GM12865 (cell line): ENCODE data around the gene HRH1.

Experiments
- DNase-seq: peaks from one replicate; pipeline ENCODE4 v3.0.0; 2010; ENCODE audit warnings: low read depth
- H3K4me3 ChIP-seq: 2 replicates; pipeline ENCODE4 v1.5.1; 2011; ENCODE audit warnings: mild to moderate bottlenecking, low read depth, low read length, control low read depth
- TF ChIP-seq, protein P1 (sequence below): IDR thresholded peaks from 2 replicates; pipeline ENCODE4 v1.5.1; 2011; ENCODE audit warnings: low read length, control low read depth, low read depth, inconsistent platforms; ENCODE audit not compliant: insufficient read depth; ENCODE audit errors: missing control alignments

Gene HRH1

DNA sequence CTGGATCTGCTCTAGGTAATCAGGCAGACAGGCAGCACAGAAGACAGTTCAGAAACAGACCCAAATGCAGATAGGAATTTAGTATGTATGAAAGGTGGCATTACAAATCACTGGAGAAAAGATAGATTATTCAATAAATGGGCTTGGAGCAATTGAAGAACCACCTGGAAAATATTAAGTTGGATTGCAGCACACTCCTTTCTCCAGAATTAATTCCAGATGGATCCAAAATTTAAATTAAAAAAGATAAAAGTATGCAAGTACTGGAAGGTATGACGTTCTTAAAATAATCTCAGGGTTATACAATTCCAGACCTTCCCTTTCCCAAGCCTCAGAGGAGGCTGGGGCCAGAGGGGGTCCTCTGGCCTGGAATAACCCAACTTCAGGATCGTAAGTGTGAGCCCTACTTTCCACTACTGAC, 32.5 kb downstream of the HRH1 start:
- TF ChIP-seq, protein P1, sequence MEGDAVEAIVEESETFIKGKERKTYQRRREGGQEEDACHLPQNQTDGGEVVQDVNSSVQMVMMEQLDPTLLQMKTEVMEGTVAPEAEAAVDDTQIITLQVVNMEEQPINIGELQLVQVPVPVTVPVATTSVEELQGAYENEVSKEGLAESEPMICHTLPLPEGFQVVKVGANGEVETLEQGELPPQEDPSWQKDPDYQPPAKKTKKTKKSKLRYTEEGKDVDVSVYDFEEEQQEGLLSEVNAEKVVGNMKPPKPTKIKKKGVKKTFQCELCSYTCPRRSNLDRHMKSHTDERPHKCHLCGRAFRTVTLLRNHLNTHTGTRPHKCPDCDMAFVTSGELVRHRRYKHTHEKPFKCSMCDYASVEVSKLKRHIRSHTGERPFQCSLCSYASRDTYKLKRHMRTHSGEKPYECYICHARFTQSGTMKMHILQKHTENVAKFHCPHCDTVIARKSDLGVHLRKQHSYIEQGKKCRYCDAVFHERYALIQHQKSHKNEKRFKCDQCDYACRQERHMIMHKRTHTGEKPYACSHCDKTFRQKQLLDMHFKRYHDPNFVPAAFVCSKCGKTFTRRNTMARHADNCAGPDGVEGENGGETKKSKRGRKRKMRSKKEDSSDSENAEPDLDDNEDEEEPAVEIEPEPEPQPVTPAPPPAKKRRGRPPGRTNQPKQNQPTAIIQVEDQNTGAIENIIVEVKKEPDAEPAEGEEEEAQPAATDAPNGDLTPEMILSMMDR = no peak
- DNase-seq = no peak
- no peak overlapping the region for H3K4me3 ChIP-seq

DNA sequence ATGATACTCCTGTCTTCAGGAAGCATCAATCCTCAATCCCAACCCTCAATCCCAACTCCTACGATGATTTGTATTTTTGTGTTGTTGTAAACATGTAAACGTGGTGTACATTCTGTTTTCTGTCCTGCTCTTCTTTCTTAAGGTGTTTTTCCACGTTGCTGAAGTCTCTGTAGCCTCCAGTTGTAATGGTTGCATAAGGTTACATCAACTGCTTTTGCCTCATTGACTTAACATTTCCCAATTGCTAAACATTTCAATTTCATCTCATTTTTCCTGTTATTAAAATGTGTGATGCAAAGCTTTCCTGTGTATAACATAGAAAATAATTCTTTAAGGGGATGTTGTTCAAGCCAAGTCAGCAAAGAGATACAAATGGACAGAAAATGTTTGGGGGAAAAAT, 33.4 kb downstream of the HRH1 start:
- TF ChIP-seq, protein P1 = no peak
- no peak for DNase-seq
- H3K4me3 ChIP-seq = no peak overlapping the region

DNA sequence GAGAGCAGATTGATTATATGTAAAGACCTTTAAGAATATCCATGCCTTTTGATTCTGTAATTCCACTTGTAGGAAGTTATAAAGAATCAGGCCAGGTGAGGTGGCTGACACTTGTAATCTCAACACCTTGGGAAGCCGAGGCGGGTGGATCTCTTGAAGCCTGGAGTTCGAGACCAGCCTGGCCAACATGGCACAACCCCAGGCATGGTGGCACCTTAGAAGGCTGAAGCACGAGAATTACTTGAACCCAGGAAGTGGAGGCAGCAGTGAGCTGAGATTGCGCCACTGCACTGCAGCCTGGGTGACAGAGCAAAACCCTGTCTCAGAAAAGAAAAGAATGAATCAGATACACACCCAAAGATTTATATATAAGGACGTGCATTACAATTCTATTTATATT, 33.9 kb downstream of the HRH1 start:
- no peak for DNase-seq
- TF ChIP-seq, protein P1 = no peak
- no peak overlapping the region for H3K4me3 ChIP-seq

DNA sequence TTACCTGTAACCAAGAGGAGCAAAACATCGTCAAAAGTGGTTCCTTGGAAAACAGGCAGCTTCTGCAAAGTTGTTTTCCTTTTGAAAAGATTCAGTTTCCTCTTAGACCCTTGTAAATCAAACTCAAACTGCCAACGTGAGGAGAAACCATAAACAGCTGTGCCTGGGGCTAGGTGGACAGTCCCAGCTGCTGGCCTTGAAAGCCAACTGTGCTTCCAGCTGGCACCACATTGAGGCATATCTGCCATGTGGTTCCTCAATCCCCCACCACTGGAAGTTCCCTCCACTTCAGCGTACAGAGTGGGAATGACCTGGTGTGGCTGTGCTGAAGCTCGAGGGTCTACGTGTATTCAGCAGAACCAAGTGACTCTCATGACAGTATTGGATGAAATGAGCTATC, 40.9 kb downstream of the HRH1 start:
- no peak overlapping the region for H3K4me3 ChIP-seq
- TF ChIP-seq, protein P1 = no peak
- DNase-seq = no peak

DNA sequence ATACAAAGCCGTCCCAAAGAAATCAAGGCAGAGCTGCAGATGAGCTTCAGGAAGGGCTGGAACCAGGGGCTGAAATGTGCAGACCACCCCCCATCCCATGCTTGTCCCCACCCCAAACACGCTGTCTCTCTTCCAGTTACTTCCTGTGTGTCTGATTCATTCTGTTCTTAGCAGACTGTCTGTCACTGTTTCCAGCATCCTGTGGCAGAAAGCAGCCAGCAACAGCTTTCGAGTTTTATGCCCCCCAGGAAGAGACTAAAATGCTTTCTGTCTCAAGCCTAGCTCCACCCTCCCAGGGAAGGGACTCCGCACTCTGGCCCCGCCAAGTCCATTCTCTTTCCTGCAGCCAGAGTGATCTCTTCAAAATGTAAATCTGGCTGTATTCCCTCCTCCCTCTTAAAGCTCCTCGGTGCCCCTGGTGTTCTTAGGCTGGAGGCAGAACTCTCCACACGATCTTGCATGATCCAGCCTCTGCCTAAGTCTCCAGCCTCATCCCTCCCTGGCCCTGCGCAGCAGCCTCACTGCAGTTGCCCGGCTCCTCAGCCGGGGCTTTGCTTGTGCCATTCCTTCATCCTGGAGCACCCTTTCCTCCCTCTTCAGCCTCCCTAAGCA, 41.5 kb downstream of the HRH1 start:
- H3K4me3 ChIP-seq = no peak overlapping the region
- DNase-seq = no peak
- TF ChIP-seq, protein P1 = no peak

DNA sequence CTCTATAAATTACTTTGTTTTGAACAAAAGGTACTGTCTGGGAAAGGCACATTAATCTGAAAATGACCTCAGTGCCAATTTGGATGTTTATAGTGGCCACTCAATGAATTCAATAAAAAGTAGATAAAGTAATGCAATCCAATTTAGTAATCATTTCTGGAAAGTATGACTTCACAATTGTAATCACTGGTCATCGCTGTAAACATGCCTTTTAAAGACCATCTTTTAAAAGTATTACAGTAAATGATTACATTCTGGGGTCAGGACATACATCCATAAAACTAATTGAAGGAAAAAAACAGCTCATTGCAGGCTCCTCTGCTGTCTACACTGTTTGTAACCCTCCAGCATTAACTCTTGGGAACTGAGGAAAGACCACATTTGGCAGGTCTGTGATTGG, 43.2 kb downstream of the HRH1 start:
- TF ChIP-seq, protein P1 = no peak
- no peak for DNase-seq
- no peak overlapping the region for H3K4me3 ChIP-seq

DNA sequence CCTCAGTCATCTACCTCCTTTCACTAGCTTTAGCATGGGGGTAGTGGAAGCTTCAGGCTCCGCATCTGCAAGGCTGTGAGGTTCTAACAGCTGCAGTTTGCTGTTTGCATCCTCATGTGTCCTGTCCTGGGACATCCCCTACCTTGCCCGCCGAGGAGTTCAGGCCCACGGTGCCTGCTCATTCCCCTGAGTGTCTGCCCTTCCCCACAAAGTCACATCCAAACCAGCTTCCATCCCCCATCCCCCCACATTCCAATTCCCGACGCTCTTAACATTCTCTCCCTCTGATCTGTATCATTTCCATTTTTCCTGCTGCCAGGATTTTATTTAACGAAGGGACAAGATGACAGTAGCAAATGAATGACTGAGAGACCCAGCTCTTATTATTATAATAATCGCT, 43.8 kb downstream of the HRH1 start:
- TF ChIP-seq, protein P1 = no peak
- no peak overlapping the region for H3K4me3 ChIP-seq
- no peak for DNase-seq
